AG04450 (cell line): Measurements from ENCODE around the gene MRTFA. TPM values are rescaled to one million over a fixed set of nuclear protein-coding genes. Genes with fewer than 3 reads are reported as not detected.
"Not testable (repeated sequence)": the region's sequence is repeated elsewhere in the genome, so short reads cannot be mapped to it uniquely, and the experiment has no call there.

Source experiments
- CTCF ChIA-PET: fragments of 300-600, 350-600 bp; formaldehyde crosslinking; extraction: SDS; loops from one replicate; lab custom pipeline; 2022; ENCODE audit warnings: antibody characterized with exemption, inconsistent platforms; lab: Charles Lee
- POLR2A ChIA-PET: fragments of 350-600 bp; formaldehyde crosslinking; extraction: SDS; loops from one replicate; lab custom pipeline; 2021; ENCODE audit warnings: antibody characterized with exemption, inconsistent platforms; lab: Yijun Ruan, JAX
- DNase-seq: peaks from one replicate; pipeline ENCODE4 v3.0.0-alpha.2; 2011; ENCODE audit warnings: low read depth, low spot score
- H3K27ac ChIP-seq: one replicate; pipeline ENCODE4 v1.5.1; 2012; ENCODE audit warnings: low read depth, low read length, control low read depth
- H3K27me3 ChIP-seq: one replicate; pipeline ENCODE4 v1.6.0; 2012; ENCODE audit warnings: low read length; ENCODE audit not compliant: control insufficient read depth, insufficient read depth
- H3K4me3 ChIP-seq: 2 replicates; pipeline ENCODE4 v1.5.1; 2011; ENCODE audit warnings: mild to moderate bottlenecking, low read depth, low read length, control low read depth
- H3K9me3 ChIP-seq: 2 replicates; pipeline ENCODE4 v1.5.1; 2012; ENCODE audit warnings: low read length; ENCODE audit not compliant: control insufficient read depth, insufficient read depth
- CTCF ChIP-seq: IDR thresholded peaks from 2 replicates; pipeline ENCODE4 v1.5.1; 2011; ENCODE audit warnings: low read depth, low read length, control low read depth, inconsistent platforms
- polyA plus RNA-seq: library from polyadenylated mRNA; depleted of rRNA; stranded (reverse); fragments of >200 nt; gene quantifications from 2 replicates; pipeline ENCODE4 v1.2.3, GENCODE V29; 2011

Gene MRTFA
- polyA plus RNA-seq, 1 experiment, result 6.8 TPM

DNA sequence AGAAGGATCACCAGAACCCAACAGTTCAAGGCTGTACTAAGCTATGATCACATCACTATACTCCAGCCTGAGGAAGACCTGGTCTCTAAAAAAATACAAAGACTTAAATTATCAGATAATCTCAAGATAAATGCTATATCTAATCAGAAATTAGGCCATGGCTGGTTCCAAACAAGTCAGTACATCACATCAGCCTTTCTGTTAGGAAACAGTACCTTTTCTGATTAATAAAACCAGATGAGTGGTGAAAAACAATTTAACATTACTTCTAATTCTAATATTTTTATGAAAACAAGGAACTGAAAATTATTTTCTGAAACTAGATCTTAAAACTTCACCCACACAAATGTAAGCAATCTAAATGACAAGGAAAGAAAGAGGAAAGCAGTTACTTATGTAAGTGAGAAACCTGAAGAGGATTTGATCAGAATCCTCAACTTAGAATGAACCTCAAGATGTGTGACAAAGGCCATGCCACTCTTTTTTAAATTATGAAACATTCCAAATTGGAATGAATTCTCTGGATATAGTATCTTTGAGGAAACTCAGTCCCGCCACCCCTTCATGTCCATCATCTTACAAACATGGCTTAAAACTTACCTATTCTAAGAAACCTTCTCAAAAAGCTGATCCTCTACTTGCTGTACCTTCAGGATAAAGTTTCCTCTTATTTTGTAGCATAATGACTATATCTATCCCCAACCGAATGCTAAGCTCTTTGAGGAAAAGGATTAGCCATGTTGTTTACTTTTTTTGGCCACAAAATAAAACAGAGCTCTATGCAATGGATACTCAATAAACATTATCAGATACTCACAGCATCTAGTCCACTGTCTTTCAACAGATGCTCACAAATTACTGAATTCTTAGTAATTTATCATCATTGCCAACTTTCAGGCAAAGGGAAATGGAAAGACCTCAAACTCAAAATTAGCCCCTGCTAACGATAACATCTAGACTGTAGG, 132.0 kb downstream of the MRTFA start:
- Histone ChIP-seq H3K9me3 (no peaks in the 10 kb centered on the region), H3K4me3 (no peak overlapping the region), H3K27ac (no peak overlapping the region), H3K27me3 (no peaks in the 10 kb centered on the region)
- ChIA-PET POLR2A (no interaction called here), CTCF (interaction anchor here (0.7 to 1.7 kb wide), 3 partner anchors 21 to 141 kb away, joined by 3 to 5 read pairs (median 5); no protein-coding TSS in a partner anchor)
- no peak for TF ChIP-seq CTCF
- no peak for DNase-seq

- Histone ChIP-seq H3K27ac (no peak overlapping the region), H3K27me3 (no peaks in the 10 kb centered on the region), H3K4me3 (no peak overlapping the region), H3K9me3 (no peaks in the 10 kb centered on the region)
- ChIA-PET POLR2A (interaction anchor here (0.6 kb wide), 1 partner anchor 20 kb away, joined by 4 read pairs; no protein-coding TSS in a partner anchor), CTCF (interaction anchor here (1.7 kb wide), 1 partner anchor 66 kb away, joined by 5 read pairs; no protein-coding TSS in a partner anchor)
- TF ChIP-seq CTCF, result no peak
- no peak for DNase-seq
Observed at GRCh38 chr22:40502919-40503318, 133.6 kb downstream of the MRTFA start.

DNA sequence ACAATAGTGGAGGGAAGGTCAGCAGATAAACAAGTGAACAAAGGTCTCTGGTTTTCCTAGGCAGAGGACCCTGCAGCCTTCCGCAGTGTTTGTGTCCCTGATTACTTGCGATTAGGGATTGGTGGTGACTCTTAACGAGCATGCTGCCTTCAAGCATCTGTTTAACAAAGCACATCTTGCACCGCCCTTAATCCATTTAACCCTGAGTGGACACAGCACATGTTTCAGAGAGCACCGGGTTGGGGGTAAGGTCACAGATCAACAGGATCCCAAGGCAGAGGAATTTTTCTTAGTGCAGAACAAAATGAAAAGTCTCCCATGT, 136.1 kb downstream of the MRTFA start:
- CTCF ChIA-PET, DNase-seq, H3K4me3 ChIP-seq, H3K9me3 ChIP-seq, H3K27me3 ChIP-seq, POLR2A ChIA-PET, H3K27ac ChIP-seq: not testable (repeated sequence)

- H3K27ac ChIP-seq, result peak overlapping the region; percentile 61
- no peak for TF ChIP-seq CTCF
- peak; percentile 90 for DNase-seq
- POLR2A ChIA-PET, result interaction anchor here (1.4 kb wide), 2 partner anchors 13 to 152 kb away, joined by 3 to 6 read pairs; no protein-coding TSS in a partner anchor
- H3K27me3 ChIP-seq, result no peaks in the 10 kb centered on the region
- H3K4me3 ChIP-seq, result no peak overlapping the region
- H3K9me3 ChIP-seq, result no peaks in the 10 kb centered on the region
- CTCF ChIA-PET, result no interaction called here
Observed at GRCh38 chr22:40499209-40499623, 137.3 kb downstream of the MRTFA start.

DNA sequence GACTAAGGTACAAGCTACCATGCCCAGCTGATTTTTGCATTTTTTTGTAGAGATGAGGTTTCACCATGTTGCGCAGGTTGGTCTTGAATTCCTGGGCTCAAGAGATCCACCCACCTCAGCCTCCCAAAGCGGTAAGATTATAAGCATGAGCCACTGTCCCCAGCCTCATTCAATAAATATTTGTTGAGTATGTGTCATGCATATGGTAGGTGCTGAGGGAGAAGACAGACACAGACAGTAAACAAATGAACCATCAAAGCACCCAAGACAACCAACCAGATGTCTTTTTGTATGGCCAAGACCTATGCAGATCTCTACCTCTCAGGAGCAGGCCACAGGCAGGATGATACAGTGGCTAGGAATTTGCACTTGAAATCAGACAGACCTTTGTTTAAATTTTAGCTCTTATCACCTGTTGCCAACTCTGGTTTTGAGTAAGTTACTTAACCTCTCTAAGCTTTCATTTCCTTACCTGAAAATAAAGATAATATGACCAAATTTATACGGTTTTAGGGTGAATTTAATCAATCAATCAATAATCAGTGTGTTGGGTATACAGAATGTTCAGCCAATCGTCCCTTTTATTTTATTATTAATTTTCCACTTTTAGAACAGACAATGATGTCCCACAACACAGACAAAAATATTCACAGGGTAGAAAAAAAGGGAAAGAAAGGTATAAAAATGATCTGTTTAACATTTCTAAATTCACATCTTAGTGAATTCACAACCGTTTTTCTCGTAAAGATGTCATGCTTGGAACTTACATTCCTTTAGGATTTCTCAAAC, 137.9 kb downstream of the MRTFA start:
- POLR2A ChIA-PET, result interaction anchor here (0.5 to 1.4 kb wide), 5 partner anchors 14 to 343 kb away, joined by 3 to 6 read pairs (median 4); partner anchors contain the start of gene MRTFA
- TF ChIP-seq CTCF, result no peak

More for the DNA sequence above, 137.9 kb downstream of the MRTFA start:
- peak; percentile 89 for DNase-seq
- CTCF ChIA-PET, result interaction anchor here (1.2 kb wide), 1 partner anchor 61 kb away, joined by 3 read pairs; no protein-coding TSS in a partner anchor
- H3K4me3 ChIP-seq, result peak overlapping the region; percentile 20; the same call in 1 of the 2 replicates
- no peaks in the 10 kb centered on the region for H3K27me3 ChIP-seq
- H3K27ac ChIP-seq, result peak overlapping the region; percentile 87
- no peaks in the 10 kb centered on the region for H3K9me3 ChIP-seq
